ENCODE results near the gene PCYT2. TPM values are rescaled to one million over a fixed set of nuclear protein-coding genes. Genes with fewer than 3 reads are reported as not detected.

PCYT2 gene
- total RNA-seq, 1 donor from 2014 or later = 6.8 TPM

- peaks cover 3% of the 10 kb centered on the region for H3K27me3 Mint-ChIP-seq (ENCODE audit: insufficient read depth, low read depth)
- TF ChIP-seq EZH2 (IDR thresholded peaks at IDR 0.05) (no peak), CTCF (IDR thresholded peaks at IDR 0.05) (no peak), EZH2phosphoT487 (IDR thresholded peaks at IDR 0.05) (no peak)
Measured at GRCh38 chr17:81948635-81949378, 37.6 kb upstream of the PCYT2 start.

GRCh38 chr17:81947189-81947588, 36.0 kb upstream of the PCYT2 start, which contains the start of gene MYADML2:
Gene MYADML2, minus strand, starts transcription at chr17:81947233. Its CDS starts 5,492 bp downstream, at chr17:81941741.
- Histone ChIP-seq H3K4me3 (no peak within 1 kb of the TSS), H3K9ac (no peak within 1 kb of the TSS), H3K27ac (no peak within 1 kb of the TSS), H3K4me1 (peaks cover 12% of the 10 kb centered on the region), H3K79me2 (ENCODE audit: low read depth) (no peaks in the 10 kb centered on the region), H3K4me2 (no peak within 1 kb of the TSS), H3K9me3 (ENCODE audit: low read depth) (no peaks in the 10 kb centered on the region), H2AFZ (replicated peaks) (no peak within 1 kb of the TSS), H3F3A (ENCODE audit: low read depth) (peaks cover 14% of the 10 kb centered on the region), H4K20me1 (ENCODE audit: low read depth) (no peaks in the 10 kb centered on the region), H3K27me3 (peaks cover 12% of the 10 kb centered on the region), H3K36me3 (no peaks in the 10 kb centered on the region)
- Mint-ChIP-seq H3K27me3 (ENCODE audit: insufficient read depth, low read depth) (peaks cover 3% of the 10 kb centered on the region), H3K27ac (no peak within 1 kb of the TSS), H3K36me3 (no peaks in the 10 kb centered on the region), H3K9me3 (no peaks in the 10 kb centered on the region), H3K4me1 (peaks cover 6% of the 10 kb centered on the region), H3K4me3 (peak within 1 kb of the TSS; percentile 27)
- DNase-seq (ENCODE audit: low spot score) = no peak
- TF ChIP-seq EZH2 (IDR thresholded peaks at IDR 0.05) = no peak
- no peak for TF ChIP-seq CTCF (IDR thresholded peaks at IDR 0.05)
- TF ChIP-seq EZH2phosphoT487 (IDR thresholded peaks at IDR 0.05) = no peak

More at GRCh38 chr17:81948635-81949378, 37.6 kb upstream of the PCYT2 start:
- H3K9me3 Mint-ChIP-seq = no peaks in the 10 kb centered on the region
- no peak overlapping the region for H3K4me2 ChIP-seq
- no peaks in the 10 kb centered on the region for H3K9me3 ChIP-seq (ENCODE audit: low read depth)
- H3K27me3 ChIP-seq = peaks cover 4% of the 10 kb centered on the region
- H3K4me1 ChIP-seq = peaks cover 8% of the 10 kb centered on the region
- no peak overlapping the region for H2AFZ ChIP-seq (replicated peaks)
- no peak overlapping the region for H3K27ac Mint-ChIP-seq
- H3K4me3 ChIP-seq = no peak overlapping the region
- no peaks in the 10 kb centered on the region for H4K20me1 ChIP-seq (ENCODE audit: low read depth)
- no peak for DNase-seq (ENCODE audit: low spot score)
- H3K36me3 ChIP-seq = no peaks in the 10 kb centered on the region
- no peak overlapping the region for H3K4me3 Mint-ChIP-seq
- H3K4me1 Mint-ChIP-seq = peaks cover 6% of the 10 kb centered on the region
- H3K9ac ChIP-seq = no peak overlapping the region
- no peaks in the 10 kb centered on the region for H3K36me3 Mint-ChIP-seq
- H3F3A ChIP-seq (ENCODE audit: low read depth) = peaks cover 11% of the 10 kb centered on the region
- H3K27ac ChIP-seq = no peak overlapping the region
- H3K79me2 ChIP-seq (ENCODE audit: low read depth) = no peaks in the 10 kb centered on the region

- Histone ChIP-seq H3K36me3 (no peaks in the 10 kb centered on the region), H4K20me1 (ENCODE audit: low read depth) (no peaks in the 10 kb centered on the region), H3K27ac (no peak overlapping the region), H3F3A (ENCODE audit: low read depth) (peaks cover 14% of the 10 kb centered on the region), H3K27me3 (peaks cover 18% of the 10 kb centered on the region), H3K79me2 (ENCODE audit: low read depth) (no peaks in the 10 kb centered on the region), H3K4me1 (peaks cover 21% of the 10 kb centered on the region), H3K4me2 (peak overlapping the region; percentile 62), H3K9ac (no peak overlapping the region), H2AFZ (replicated peaks) (peak overlapping the region; percentile 52), H3K4me3 (no peak overlapping the region), H3K9me3 (ENCODE audit: low read depth) (no peaks in the 10 kb centered on the region)
- Mint-ChIP-seq H3K27me3 (ENCODE audit: insufficient read depth, low read depth) (no peaks in the 10 kb centered on the region), H3K27ac (no peak overlapping the region), H3K4me3 (no peak overlapping the region), H3K36me3 (no peaks in the 10 kb centered on the region), H3K4me1 (peaks cover 4% of the 10 kb centered on the region), H3K9me3 (no peaks in the 10 kb centered on the region)
- no peak for DNase-seq (ENCODE audit: low spot score)
- TF ChIP-seq CTCF (IDR thresholded peaks at IDR 0.05) = no peak
- no peak for TF ChIP-seq EZH2 (IDR thresholded peaks at IDR 0.05)
- no peak for TF ChIP-seq EZH2phosphoT487 (IDR thresholded peaks at IDR 0.05)
Measured at GRCh38 chr17:81944858-81945257, 33.7 kb upstream of the PCYT2 start.

Measured in neural progenitor cell (in vitro differentiated cells).